Endothelial cell of umbilical vein (primary cell): Measurements from ENCODE around the gene MRC2. TPM values are rescaled to one million over a fixed set of nuclear protein-coding genes. Genes with fewer than 3 reads are reported as not detected.

ENCODE experiments used
- BruUV-seq: library from RNA; stranded (reverse); fragments of 400-500 nt; replicated peaks from 2 replicates; lab custom pipeline; 2021; lab: Mats Ljungman, UMichigan
- CTCF ChIA-PET: fragments of 300-600, 350-600 bp; sonication (Branson Sonifier 250); formaldehyde crosslinking; loops from one replicate; lab custom pipeline; 2021; ENCODE audit warnings: antibody characterized with exemption, inconsistent platforms; lab: Charles Lee
- POLR2A ChIA-PET: fragments of 300-600, 350-600 bp; sonication (Branson Sonifier 250); formaldehyde crosslinking; loops from one replicate; lab custom pipeline; 2021; ENCODE audit warnings: antibody characterized with exemption, inconsistent platforms; lab: Charles Lee
- DNase-seq: peaks from one replicate; pipeline ENCODE4 v3.0.0-alpha.2; 2011; ENCODE audit warnings: low read depth, low spot score
- FAIRE-seq: peaks from 2 replicates; lab custom pipeline; 2011; peaks lifted over from hg19 to GRCh38; lab: Jason Lieb, UNC
- H2AFZ ChIP-seq: 2 replicates; pipeline ENCODE4 v1.6.0; 2012; ENCODE audit warnings: low read depth, low read length, control low read depth, inconsistent platforms
- H3K27ac ChIP-seq: 2 replicates; pipeline ENCODE4 v1.5.1; 2011; ENCODE audit warnings: low read depth, mild to moderate bottlenecking, control low read depth, low read length, moderate library complexity; ENCODE audit not compliant: insufficient read depth
- H3K27me3 ChIP-seq, 2 experiments: 2 replicates each; pipeline versions ENCODE4 v1.6.0 to v1.6.1; 2011; ENCODE audit warnings: low read length in 2 of 2, mixed read lengths in 1 of 2; ENCODE audit not compliant: control insufficient read depth in 2 of 2, insufficient read depth in 2 of 2
- H3K36me3 ChIP-seq, 2 experiments: 2 replicates in 1 of 2; 3 replicates in 1 of 2; pipeline ENCODE4 v1.5.1; 2011; ENCODE audit warnings: low read length in 2 of 2, mild to moderate bottlenecking in 1 of 2, moderate library complexity in 1 of 2; ENCODE audit not compliant: control insufficient read depth in 2 of 2, insufficient read depth in 2 of 2; ENCODE audit errors: extremely low read depth in 1 of 2
- H3K4me1 ChIP-seq: 3 replicates; pipeline ENCODE4 v1.5.1; 2011; ENCODE audit warnings: mild to moderate bottlenecking, low read length; ENCODE audit not compliant: control insufficient read depth, insufficient read depth; ENCODE audit errors: extremely low read depth
- H3K4me2 ChIP-seq: 2 replicates; pipeline ENCODE4 v1.6.1; 2011; ENCODE audit warnings: low read length, control low read depth, mixed read lengths; ENCODE audit not compliant: insufficient read depth
- H3K4me3 ChIP-seq, 3 experiments: fragments of 200-600 bp in 1 of 3; sonication (generic), shearing (Covaris generic) in 1 of 3; replicated peaks in 1 of 3; 2 replicates each; pipeline ENCODE4 v1.5.1; 2011 to 2016; ENCODE audit warnings: control low read depth in 3 of 3, low read length in 3 of 3, mild to moderate bottlenecking in 2 of 3, inconsistent platforms in 1 of 3, low read depth in 1 of 3, moderate library complexity in 1 of 3; ENCODE audit not compliant: insufficient read depth in 1 of 3
- H3K79me2 ChIP-seq: 2 replicates; pipeline ENCODE4 v1.6.0; 2012; ENCODE audit warnings: low read length, inconsistent platforms; ENCODE audit not compliant: control insufficient read depth, insufficient read depth
- H3K9ac ChIP-seq: replicated peaks from 2 replicates; pipeline ENCODE3; 2011; ENCODE audit warnings: low read length, control low read depth; ENCODE audit not compliant: insufficient read depth; ENCODE audit errors: extremely low read depth
- H3K9me1 ChIP-seq: replicated peaks from 3 replicates; pipeline ENCODE4 v1.6.0; 2011; ENCODE audit warnings: mild to moderate bottlenecking, low read length; ENCODE audit not compliant: control insufficient read depth, insufficient read depth; ENCODE audit errors: extremely low read depth
- H3K9me3 ChIP-seq: replicated peaks from 2 replicates; pipeline ENCODE4 v1.5.1; 2012; ENCODE audit warnings: low read length, inconsistent platforms; ENCODE audit not compliant: control insufficient read depth, insufficient read depth
- H4K20me1 ChIP-seq: replicated peaks from 2 replicates; pipeline ENCODE3; 2011; ENCODE audit warnings: mild to moderate bottlenecking, low read length; ENCODE audit not compliant: control insufficient read depth, insufficient read depth; ENCODE audit errors: extremely low read depth
- EZH2 ChIP-seq: IDR thresholded peaks from 2 replicates; pipeline ENCODE4 v1.6.1; 2012; ENCODE audit warnings: borderline replicate concordance, low read depth, mild to moderate bottlenecking, moderate library complexity, low read length, inconsistent platforms; ENCODE audit not compliant: severe bottlenecking
- POLR2AphosphoS5 ChIP-seq: IDR thresholded peaks from 2 replicates; pipeline ENCODE4 v1.6.1; 2012; ENCODE audit warnings: low read depth, mild to moderate bottlenecking, control low read depth, low read length, moderate library complexity; ENCODE audit not compliant: insufficient read depth
- dilution Hi-C: fragments of 300-500 bp; cut with MboI; formaldehyde crosslinking; loops from one replicate; pipeline ENCODE4 v1.15.0; 2019; ENCODE audit warnings: low sequenced_read_pairs; ENCODE audit not compliant: extremely low pct_ligation_motif_present
- intact Hi-C: fragments of 100-400 bp; cut with micrococcal nuclease; formaldehyde crosslinking; loops from one replicate; pipeline ENCODE4 v1.10.0; 2022
- polyA plus RNA-seq, 4 experiments: library from polyadenylated mRNA; depleted of rRNA in 3 of 4; stranded (reverse) in 3 of 4; unstranded in 1 of 4; fragments of >200 nt; gene quantifications; 2 replicates each; pipeline versions ENCODE4 v1.2.1 to v1.2.3, GENCODE V29; 2011 to 2012; ENCODE audit warnings: missing spikeins in 1 of 4
- total RNA-seq: library from RNA; stranded (reverse); gene quantifications from 2 replicates; pipeline ENCODE4 v1.2.3, GENCODE V29; 2021
- TF ChIP-seq, protein P1 (sequence below): IDR thresholded peaks from 2 replicates; pipeline ENCODE4 v1.6.1; 2011; ENCODE audit not compliant: insufficient read depth, insufficient read length
- TF ChIP-seq, protein P2 (sequence below), 2 donors: IDR thresholded peaks; 1 replicate in 1 of 2; 2 replicates in 1 of 2; pipeline ENCODE4 v1.5.1; 2011; ENCODE audit warnings: low read length in 2 of 2, mild to moderate bottlenecking in 2 of 2, moderate library complexity in 2 of 2, control low read depth in 1 of 2, inconsistent platforms in 1 of 2, low read depth in 1 of 2; ENCODE audit not compliant: insufficient read depth in 1 of 2; ENCODE audit errors: extremely low read depth in 1 of 2

The MRC2 gene
- total and polyA plus RNA-seq, 2 donors (not counting 3 experiments of a cell fraction or from before 2014, with no cell fraction given): 30.6 to 52.7 TPM

DNA sequence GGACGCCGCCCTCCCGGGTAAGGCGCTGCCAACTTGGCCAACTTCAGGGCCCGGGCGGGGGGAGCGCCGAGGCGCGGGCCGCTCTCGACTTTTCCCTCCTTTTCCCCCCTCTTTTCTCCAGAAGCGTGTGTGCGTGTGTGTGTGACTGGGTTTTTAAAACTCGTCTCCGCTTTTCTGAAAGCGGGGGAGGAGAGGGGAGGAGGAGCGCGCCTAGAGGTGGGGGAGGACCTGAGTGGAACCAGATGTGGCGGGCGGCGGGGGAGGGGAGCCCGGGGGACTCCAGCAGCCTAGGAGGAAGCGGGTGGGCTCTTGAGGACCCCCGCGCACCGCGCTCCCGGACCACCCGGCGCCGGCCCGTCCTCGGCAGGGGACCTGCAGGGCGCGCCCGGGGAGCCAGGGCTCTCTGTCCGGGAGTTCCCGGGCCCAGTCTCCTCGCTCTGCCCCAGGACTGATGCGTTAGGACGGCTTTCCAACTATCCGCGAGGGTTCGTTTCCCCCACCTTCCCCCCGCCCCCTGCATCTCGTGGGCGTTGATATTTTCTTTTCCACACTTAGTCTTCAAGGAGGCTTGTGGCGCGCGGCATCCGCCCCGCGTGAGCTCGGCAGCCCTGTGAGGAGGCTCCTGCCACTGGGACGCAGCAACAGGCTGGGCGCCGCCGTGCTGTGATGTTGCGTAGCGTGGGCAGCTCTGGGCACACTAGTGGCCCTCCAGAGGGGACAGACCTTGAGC is 599 bp downstream of the MRC2 start:
- Histone ChIP-seq H3K27ac (peak overlapping the region; percentile 50), H3K79me2 (no peaks in the 10 kb centered on the region), H3K4me2 (peak overlapping the region; percentile 72), H2AFZ (peak overlapping the region; percentile 76), H3K9ac (peak overlapping the region; percentile 52), H3K4me1 (peaks cover 6% of the 10 kb centered on the region), H3K36me3 (no peaks in the 10 kb centered on the region), H4K20me1 (no peaks in the 10 kb centered on the region), H3K27me3 (no peaks in the 10 kb centered on the region), H3K4me3 (peak overlapping the region; percentile 33 to 63 (median 51)), H3K9me3 (no peaks in the 10 kb centered on the region), H3K9me1 (no peaks in the 10 kb centered on the region)
- FAIRE-seq: peak; percentile 68
- dilution Hi-C loops: no loop called here
- BruUV-seq: no TSS peak
- TF ChIP-seq EZH2 (no peak), POLR2AphosphoS5 (no peak)
- TF ChIP-seq, protein P1, sequence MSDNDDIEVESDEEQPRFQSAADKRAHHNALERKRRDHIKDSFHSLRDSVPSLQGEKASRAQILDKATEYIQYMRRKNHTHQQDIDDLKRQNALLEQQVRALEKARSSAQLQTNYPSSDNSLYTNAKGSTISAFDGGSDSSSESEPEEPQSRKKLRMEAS: no peak
- TF ChIP-seq, protein P2, sequence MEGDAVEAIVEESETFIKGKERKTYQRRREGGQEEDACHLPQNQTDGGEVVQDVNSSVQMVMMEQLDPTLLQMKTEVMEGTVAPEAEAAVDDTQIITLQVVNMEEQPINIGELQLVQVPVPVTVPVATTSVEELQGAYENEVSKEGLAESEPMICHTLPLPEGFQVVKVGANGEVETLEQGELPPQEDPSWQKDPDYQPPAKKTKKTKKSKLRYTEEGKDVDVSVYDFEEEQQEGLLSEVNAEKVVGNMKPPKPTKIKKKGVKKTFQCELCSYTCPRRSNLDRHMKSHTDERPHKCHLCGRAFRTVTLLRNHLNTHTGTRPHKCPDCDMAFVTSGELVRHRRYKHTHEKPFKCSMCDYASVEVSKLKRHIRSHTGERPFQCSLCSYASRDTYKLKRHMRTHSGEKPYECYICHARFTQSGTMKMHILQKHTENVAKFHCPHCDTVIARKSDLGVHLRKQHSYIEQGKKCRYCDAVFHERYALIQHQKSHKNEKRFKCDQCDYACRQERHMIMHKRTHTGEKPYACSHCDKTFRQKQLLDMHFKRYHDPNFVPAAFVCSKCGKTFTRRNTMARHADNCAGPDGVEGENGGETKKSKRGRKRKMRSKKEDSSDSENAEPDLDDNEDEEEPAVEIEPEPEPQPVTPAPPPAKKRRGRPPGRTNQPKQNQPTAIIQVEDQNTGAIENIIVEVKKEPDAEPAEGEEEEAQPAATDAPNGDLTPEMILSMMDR (IDR thresholded peaks at IDR 0.05; ENCODE audit: extremely low read depth in 1 of 2, insufficient read depth in 1 of 2, low read depth in 1 of 2, low read length in 2 of 2): no peak
- intact Hi-C loops: loop anchor here (1.0 to 5.0 kb wide), 4 partner anchors 24 to 75 kb away; no protein-coding TSS in a partner anchor
- DNase-seq: peak; percentile 55
- POLR2A ChIA-PET: no interaction called here
- CTCF ChIA-PET: interaction anchor here (0.9 kb wide), 1 partner anchor 15 kb away, joined by 3 read pairs; no protein-coding TSS in a partner anchor
